ENCODE data around the gene ZNF473. TPM values are rescaled to one million over a fixed set of nuclear protein-coding genes. Genes with fewer than 3 reads are reported as not detected.

Gene ZNF473
- total and polyA plus RNA-seq, 2 of the 13 experiments (the other 11 are each of a cell fraction or from before 2014, with no cell fraction given) = 5.8 to 11.9 TPM

GRCh38 chr19:49983645-49984229 lies 42.1 kb upstream of the ZNF473 start:
- ChIA-PET POLR2A (interaction anchor here (1.2 kb wide), 1 partner anchor 44 kb away, joined by 4 read pairs; no protein-coding TSS in a partner anchor), CTCF (ENCODE audit: low intra/inter-chr PET ratio, low total read pairs) (interaction anchor here (1.0 to 3.4 kb wide), 2 partner anchors 46 to 70 kb away, joined by 4 to 91 read pairs; no protein-coding TSS in a partner anchor)
- no peak overlapping the region for H3K27ac ChIP-seq (ENCODE audit: extremely low read length, insufficient read depth, low read length)
- no peak overlapping the region for H2AFZ ChIP-seq (ENCODE audit: low read length)
- H3K4me3 ChIP-seq (replicated peaks in 1 of 3; ENCODE audit: insufficient read depth in 1 of 3, low read depth in 2 of 3, low read length in 3 of 3) = no peak overlapping the region
- no peaks in the 10 kb centered on the region for H3K79me2 ChIP-seq (ENCODE audit: insufficient read depth, low read length)
- H3K36me3 ChIP-seq (replicated peaks in 1 of 2; ENCODE audit: control insufficient read depth in 1 of 2, insufficient read depth in 2 of 2, low read length in 2 of 2) = peaks cover 1 to 3% of the 10 kb centered on the region in 2 experiments; a peak in 1 of 5 replicates
- peak; percentile 83 for ATAC-seq
- intact Hi-C loops (cut with micrococcal nuclease; ENCODE audit: unreplicated experiment) = loop anchor here (1.0 kb wide), 1 partner anchor 46 kb away; no protein-coding TSS in a partner anchor
- in situ Hi-C loops (cut with HindIII; ENCODE audit: extremely low pct_ligation_motif_present, low pct_unique_long_range_greater_than_20kb) = no loop called here
- WGBS (ENCODE audit: low lambda C conversion rate) = 33% methylated on average over 8 of the region's 10 CpGs
- no peaks in the 10 kb centered on the region for H3K4me1 ChIP-seq (ENCODE audit: insufficient read depth, low read length)
- H3K9ac ChIP-seq (ENCODE audit: insufficient read depth, low read depth, low read length) = no peak overlapping the region
- H3K4me2 ChIP-seq (ENCODE audit: low read depth, low read length) = no peak overlapping the region
- no TSS peak for BruUV-seq (replicated peaks)
- no peaks in the 10 kb centered on the region for H3K9me3 ChIP-seq (ENCODE audit: low read length)
- peaks cover 20% of the 10 kb centered on the region; the same call in 1 of the 2 replicates for H4K20me1 ChIP-seq (ENCODE audit: insufficient read depth, low read length)
- FAIRE-seq = peak; percentile 78
- no peaks in the 10 kb centered on the region for H3K27me3 ChIP-seq (ENCODE audit: control insufficient read depth in 1 of 2, insufficient read depth in 2 of 2, low read length in 2 of 2)
- peak; percentile 58 for DNase-seq (ENCODE audit: low spot score)
- TF ChIP-seq RAD21 (CRISPR knock-in tag; IDR thresholded peaks at IDR 0.05) = peak; percentile 91
- TF ChIP-seq SOX6 (IDR thresholded peaks at IDR 0.05) = no peak
- TF ChIP-seq SOX6 (CRISPR knock-in tag; IDR thresholded peaks at IDR 0.05) = 0 out of 2 replicates have a peak, but pooled peaks have one; percentile 12
- 0 out of 2 replicates have a peak, but pooled peaks have one; percentile 31 for TF ChIP-seq POLR2G (IDR thresholded peaks at IDR 0.05; ENCODE audit: low read depth, low read length)
- no peak for TF ChIP-seq ZNF660 (CRISPR knock-in tag; IDR thresholded peaks at IDR 0.05; ENCODE audit: borderline replicate concordance, low read depth)
- no peak for TF ChIP-seq NONO (IDR thresholded peaks at IDR 0.05)
- TF ChIP-seq NONO (CRISPR knock-in tag; conservative IDR thresholded peaks at IDR 0.05) = no peak
- TF ChIP-seq MIER2 (CRISPR knock-in tag; IDR thresholded peaks at IDR 0.05) = peak; percentile 78; the same call in 1 of the 2 replicates
- TF ChIP-seq KDM2A (CRISPR knock-in tag; IDR thresholded peaks at IDR 0.05; ENCODE audit: borderline replicate concordance, low read depth) = peak; percentile 61; the same call in 1 of the 2 replicates
- TF ChIP-seq FOSL2 (CRISPR knock-in tag; IDR thresholded peaks at IDR 0.05) = 0 out of 2 replicates have a peak, but pooled peaks have one; percentile 13
- TF ChIP-seq NFE2L1 (CRISPR knock-in tag; IDR thresholded peaks at IDR 0.05; ENCODE audit: borderline replicate concordance) = no peak
- TF ChIP-seq, protein P1, sequence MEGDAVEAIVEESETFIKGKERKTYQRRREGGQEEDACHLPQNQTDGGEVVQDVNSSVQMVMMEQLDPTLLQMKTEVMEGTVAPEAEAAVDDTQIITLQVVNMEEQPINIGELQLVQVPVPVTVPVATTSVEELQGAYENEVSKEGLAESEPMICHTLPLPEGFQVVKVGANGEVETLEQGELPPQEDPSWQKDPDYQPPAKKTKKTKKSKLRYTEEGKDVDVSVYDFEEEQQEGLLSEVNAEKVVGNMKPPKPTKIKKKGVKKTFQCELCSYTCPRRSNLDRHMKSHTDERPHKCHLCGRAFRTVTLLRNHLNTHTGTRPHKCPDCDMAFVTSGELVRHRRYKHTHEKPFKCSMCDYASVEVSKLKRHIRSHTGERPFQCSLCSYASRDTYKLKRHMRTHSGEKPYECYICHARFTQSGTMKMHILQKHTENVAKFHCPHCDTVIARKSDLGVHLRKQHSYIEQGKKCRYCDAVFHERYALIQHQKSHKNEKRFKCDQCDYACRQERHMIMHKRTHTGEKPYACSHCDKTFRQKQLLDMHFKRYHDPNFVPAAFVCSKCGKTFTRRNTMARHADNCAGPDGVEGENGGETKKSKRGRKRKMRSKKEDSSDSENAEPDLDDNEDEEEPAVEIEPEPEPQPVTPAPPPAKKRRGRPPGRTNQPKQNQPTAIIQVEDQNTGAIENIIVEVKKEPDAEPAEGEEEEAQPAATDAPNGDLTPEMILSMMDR (CRISPR knock-in tag; IDR thresholded peaks at IDR 0.05) = peak; percentile 93
- TF ChIP-seq RBM22 (optimal IDR thresholded peaks at IDR 0.05; ENCODE audit: low read length) = peak; percentile 71
- TF ChIP-seq SCMH1 (CRISPR knock-in tag; IDR thresholded peaks at IDR 0.05; ENCODE audit: borderline replicate concordance) = no peak
- TF ChIP-seq, protein P2, sequence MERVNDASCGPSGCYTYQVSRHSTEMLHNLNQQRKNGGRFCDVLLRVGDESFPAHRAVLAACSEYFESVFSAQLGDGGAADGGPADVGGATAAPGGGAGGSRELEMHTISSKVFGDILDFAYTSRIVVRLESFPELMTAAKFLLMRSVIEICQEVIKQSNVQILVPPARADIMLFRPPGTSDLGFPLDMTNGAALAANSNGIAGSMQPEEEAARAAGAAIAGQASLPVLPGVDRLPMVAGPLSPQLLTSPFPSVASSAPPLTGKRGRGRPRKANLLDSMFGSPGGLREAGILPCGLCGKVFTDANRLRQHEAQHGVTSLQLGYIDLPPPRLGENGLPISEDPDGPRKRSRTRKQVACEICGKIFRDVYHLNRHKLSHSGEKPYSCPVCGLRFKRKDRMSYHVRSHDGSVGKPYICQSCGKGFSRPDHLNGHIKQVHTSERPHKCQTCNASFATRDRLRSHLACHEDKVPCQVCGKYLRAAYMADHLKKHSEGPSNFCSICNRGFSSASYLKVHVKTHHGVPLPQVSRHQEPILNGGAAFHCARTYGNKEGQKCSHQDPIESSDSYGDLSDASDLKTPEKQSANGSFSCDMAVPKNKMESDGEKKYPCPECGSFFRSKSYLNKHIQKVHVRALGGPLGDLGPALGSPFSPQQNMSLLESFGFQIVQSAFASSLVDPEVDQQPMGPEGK (CRISPR knock-in tag; IDR thresholded peaks at IDR 0.05) = peak; percentile 64; the same call in 1 of the 2 replicates
- 0 out of 2 replicates have a peak, but pooled peaks have one; percentile 8 for TF ChIP-seq PPARG (CRISPR knock-in tag; conservative IDR thresholded peaks at IDR 0.05)
- peak; percentile 22; the same call in 1 of the 2 replicates for TF ChIP-seq NFATC3 (CRISPR knock-in tag; IDR thresholded peaks at IDR 0.05)
- TF ChIP-seq FOXA3 (CRISPR knock-in tag; IDR thresholded peaks at IDR 0.05) = 0 out of 2 replicates have a peak, but pooled peaks have one; percentile 15
- TF ChIP-seq, protein P3, sequence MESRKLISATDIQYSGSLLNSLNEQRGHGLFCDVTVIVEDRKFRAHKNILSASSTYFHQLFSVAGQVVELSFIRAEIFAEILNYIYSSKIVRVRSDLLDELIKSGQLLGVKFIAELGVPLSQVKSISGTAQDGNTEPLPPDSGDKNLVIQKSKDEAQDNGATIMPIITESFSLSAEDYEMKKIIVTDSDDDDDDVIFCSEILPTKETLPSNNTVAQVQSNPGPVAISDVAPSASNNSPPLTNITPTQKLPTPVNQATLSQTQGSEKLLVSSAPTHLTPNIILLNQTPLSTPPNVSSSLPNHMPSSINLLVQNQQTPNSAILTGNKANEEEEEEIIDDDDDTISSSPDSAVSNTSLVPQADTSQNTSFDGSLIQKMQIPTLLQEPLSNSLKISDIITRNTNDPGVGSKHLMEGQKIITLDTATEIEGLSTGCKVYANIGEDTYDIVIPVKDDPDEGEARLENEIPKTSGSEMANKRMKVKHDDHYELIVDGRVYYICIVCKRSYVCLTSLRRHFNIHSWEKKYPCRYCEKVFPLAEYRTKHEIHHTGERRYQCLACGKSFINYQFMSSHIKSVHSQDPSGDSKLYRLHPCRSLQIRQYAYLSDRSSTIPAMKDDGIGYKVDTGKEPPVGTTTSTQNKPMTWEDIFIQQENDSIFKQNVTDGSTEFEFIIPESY (CRISPR knock-in tag; IDR thresholded peaks at IDR 0.05) = peak; percentile 49; the same call in 1 of the 2 replicates
- no peak for TF ChIP-seq HMGA1 (CRISPR knock-in tag; conservative IDR thresholded peaks at IDR 0.05)
